Measurements from ENCODE around the gene TBC1D4. TPM values are rescaled to one million over a fixed set of nuclear protein-coding genes. Genes with fewer than 3 reads are reported as not detected.

Gene TBC1D4
- total and polyA plus RNA-seq, 10 of the 15 experiments (the other 5 are each of a cell fraction or from before 2014, with no cell fraction given), result 11.0 to 38.6 (median 25.5) TPM

DNA sequence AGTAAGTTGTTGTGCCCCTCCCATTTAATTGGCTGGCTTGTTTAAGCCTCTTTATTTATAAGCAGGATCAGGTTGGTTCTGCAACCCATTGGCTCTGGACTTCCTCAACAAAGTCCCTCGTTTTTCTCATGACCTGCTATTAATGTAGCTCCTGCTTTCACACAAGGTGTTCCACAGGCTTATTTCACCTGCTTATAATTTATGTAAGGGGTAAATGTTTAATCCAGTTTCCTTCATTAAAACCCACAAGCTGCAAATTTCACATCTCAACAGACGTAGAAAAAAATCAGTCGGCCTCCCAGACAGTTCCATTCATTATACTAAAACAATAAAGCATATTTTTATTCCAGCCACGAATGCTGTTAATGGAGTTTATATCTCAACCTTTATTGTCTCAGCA is 86.1 kb downstream of the TBC1D4 start (continued):
- no peak for TF ChIP-seq CEBPB (IDR thresholded peaks at IDR 0.05; ENCODE audit: borderline replicate concordance in 1 of 2, low read depth in 2 of 2, low read length in 2 of 2)
- no peak for TF ChIP-seq WRNIP1 (IDR thresholded peaks at IDR 0.05; ENCODE audit: borderline replicate concordance, low read depth, low read length)
- TF ChIP-seq ZNF274 (IDR thresholded peaks at IDR 0.05; ENCODE audit: insufficient read depth, insufficient read length), result no peak
- TF ChIP-seq, protein P1, sequence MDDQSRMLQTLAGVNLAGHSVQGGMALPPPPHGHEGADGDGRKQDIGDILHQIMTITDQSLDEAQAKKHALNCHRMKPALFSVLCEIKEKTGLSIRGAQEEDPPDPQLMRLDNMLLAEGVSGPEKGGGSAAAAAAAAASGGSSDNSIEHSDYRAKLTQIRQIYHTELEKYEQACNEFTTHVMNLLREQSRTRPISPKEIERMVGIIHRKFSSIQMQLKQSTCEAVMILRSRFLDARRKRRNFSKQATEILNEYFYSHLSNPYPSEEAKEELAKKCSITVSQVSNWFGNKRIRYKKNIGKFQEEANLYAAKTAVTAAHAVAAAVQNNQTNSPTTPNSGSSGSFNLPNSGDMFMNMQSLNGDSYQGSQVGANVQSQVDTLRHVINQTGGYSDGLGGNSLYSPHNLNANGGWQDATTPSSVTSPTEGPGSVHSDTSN (IDR thresholded peaks at IDR 0.05; ENCODE audit: insufficient replicate concordance, low read depth, low read length), result no peak
- TF ChIP-seq TCF12 (IDR thresholded peaks at IDR 0.05; ENCODE audit: low read depth, low read length), result no peak
- TF ChIP-seq SIX5 (IDR thresholded peaks at IDR 0.05; ENCODE audit: low read depth, low read length, severe bottlenecking), result no peak
- no peak for TF ChIP-seq IKZF2 (IDR thresholded peaks at IDR 0.05)
- TF ChIP-seq, protein P2, sequence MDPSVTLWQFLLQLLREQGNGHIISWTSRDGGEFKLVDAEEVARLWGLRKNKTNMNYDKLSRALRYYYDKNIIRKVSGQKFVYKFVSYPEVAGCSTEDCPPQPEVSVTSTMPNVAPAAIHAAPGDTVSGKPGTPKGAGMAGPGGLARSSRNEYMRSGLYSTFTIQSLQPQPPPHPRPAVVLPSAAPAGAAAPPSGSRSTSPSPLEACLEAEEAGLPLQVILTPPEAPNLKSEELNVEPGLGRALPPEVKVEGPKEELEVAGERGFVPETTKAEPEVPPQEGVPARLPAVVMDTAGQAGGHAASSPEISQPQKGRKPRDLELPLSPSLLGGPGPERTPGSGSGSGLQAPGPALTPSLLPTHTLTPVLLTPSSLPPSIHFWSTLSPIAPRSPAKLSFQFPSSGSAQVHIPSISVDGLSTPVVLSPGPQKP (IDR thresholded peaks at IDR 0.05; ENCODE audit: low read depth, low read length), result no peak
- TF ChIP-seq BRCA1 (IDR thresholded peaks at IDR 0.05; ENCODE audit: low read depth, low read length), result no peak
- TF ChIP-seq PML (IDR thresholded peaks at IDR 0.05; ENCODE audit: low read length), result no peak
- TF ChIP-seq IRF4 (IDR thresholded peaks at IDR 0.05; ENCODE audit: low read depth, low read length), result no peak
- TF ChIP-seq SPI1 (IDR thresholded peaks at IDR 0.05; ENCODE audit: borderline replicate concordance, insufficient read depth, low read depth, low read length), result no peak
- no peak for TF ChIP-seq RAD21 (IDR thresholded peaks at IDR 0.05; ENCODE audit: insufficient read depth, low read depth, low read length)
- TF ChIP-seq, protein P3, sequence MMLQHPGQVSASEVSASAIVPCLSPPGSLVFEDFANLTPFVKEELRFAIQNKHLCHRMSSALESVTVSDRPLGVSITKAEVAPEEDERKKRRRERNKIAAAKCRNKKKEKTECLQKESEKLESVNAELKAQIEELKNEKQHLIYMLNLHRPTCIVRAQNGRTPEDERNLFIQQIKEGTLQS (IDR thresholded peaks at IDR 0.05; ENCODE audit: borderline replicate concordance, extremely low read depth, low read depth, low read length), result no peak

All from GM12878 (cell line).